ENCODE data around the gene PLPP4.

The PLPP4 gene

DNA sequence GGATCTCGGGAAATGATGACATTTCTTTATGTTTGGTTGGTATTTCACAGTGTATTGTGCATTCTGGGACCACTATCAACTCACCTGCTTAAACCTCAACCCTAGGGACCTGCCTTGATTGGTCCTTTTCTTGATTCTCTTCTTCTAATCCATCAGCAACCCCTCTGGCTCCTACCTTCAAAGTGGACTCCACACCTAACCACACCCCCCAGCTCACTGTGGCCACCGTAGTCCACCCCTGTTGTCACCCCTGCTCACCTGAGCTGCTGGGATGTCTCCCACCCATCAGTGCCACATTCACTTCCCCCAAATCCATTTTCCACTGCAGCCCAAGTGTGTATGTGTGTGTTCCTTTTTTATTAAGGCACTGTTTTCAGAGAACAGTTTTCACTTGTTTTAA, 145.0 kb downstream of the PLPP4 start:
- in situ Hi-C loops (cut with MboI; ENCODE audit: low pct_unique_long_range_greater_than_20kb, low sequenced_read_pairs, unreplicated experiment), result no loop called here
- no peak for DNase-seq (ENCODE audit: low spot score)

DNA sequence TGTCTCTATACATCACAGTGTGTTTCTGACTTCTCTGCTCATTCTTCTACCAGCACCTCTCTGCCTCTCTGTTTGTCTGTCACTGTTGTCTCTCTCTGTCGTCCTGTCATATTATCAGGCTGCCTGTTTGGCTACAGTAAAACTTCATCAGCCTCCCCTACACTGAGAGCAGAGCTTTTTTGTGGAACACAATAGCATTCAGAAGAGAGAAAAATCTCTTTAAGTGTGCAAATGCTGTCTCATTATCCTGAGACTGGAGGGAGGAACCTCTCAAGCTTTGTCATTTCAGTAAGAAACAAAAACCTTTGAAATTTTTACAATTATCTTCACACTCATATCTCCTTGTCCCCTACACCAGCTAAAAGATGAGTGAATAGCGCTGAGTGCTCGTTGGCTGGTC, 148.4 kb downstream of the PLPP4 start:
- TF ChIP-seq, protein P1, sequence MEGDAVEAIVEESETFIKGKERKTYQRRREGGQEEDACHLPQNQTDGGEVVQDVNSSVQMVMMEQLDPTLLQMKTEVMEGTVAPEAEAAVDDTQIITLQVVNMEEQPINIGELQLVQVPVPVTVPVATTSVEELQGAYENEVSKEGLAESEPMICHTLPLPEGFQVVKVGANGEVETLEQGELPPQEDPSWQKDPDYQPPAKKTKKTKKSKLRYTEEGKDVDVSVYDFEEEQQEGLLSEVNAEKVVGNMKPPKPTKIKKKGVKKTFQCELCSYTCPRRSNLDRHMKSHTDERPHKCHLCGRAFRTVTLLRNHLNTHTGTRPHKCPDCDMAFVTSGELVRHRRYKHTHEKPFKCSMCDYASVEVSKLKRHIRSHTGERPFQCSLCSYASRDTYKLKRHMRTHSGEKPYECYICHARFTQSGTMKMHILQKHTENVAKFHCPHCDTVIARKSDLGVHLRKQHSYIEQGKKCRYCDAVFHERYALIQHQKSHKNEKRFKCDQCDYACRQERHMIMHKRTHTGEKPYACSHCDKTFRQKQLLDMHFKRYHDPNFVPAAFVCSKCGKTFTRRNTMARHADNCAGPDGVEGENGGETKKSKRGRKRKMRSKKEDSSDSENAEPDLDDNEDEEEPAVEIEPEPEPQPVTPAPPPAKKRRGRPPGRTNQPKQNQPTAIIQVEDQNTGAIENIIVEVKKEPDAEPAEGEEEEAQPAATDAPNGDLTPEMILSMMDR (IDR thresholded peaks at IDR 0.05; ENCODE audit: extremely low read depth, insufficient read depth, missing control alignments), result no peak
- in situ Hi-C loops (cut with MboI; ENCODE audit: low pct_unique_long_range_greater_than_20kb, low sequenced_read_pairs, unreplicated experiment), result no loop called here
- DNase-seq (ENCODE audit: low spot score), result no peak

More for the DNA sequence above, 145.0 kb downstream of the PLPP4 start:
- TF ChIP-seq, protein P1 (IDR thresholded peaks at IDR 0.05; ENCODE audit: extremely low read depth, insufficient read depth, missing control alignments), result no peak

DNA sequence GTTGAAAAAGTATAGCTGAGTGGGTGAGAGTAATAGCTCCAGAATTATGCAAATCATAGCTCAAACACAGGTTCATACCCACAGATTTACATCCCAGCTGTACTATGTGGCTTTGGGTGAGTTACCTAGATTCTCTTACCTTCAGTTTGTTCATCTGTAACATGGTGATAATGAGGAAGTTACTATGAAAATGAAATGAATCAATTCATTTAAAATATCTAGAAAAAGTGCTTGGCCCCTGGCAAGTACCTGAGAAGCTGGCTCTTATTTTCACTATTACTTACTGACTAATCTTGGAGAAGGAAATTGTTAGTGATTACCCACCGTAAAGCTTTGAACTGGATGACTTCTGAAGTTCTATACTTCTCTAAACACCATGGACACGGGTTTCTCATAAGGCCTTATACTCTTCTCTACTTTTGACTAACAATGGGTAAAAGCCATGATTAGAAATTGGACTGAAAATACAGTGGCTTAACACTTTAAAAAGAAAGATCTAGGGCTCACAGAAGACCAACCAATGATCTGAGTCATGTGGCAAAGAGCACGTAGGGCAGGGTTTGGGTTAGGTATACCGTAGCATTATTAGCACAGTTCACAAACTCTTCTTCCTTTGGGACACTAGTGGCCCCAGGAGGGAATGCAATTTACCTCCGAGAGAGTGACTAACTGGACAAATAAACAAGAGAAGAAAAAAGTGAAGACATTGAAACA, 149.2 kb downstream of the PLPP4 start:
- DNase-seq (ENCODE audit: low spot score), result no peak
- TF ChIP-seq, protein P1 (IDR thresholded peaks at IDR 0.05; ENCODE audit: extremely low read depth, insufficient read depth, missing control alignments), result no peak
- in situ Hi-C loops (cut with MboI; ENCODE audit: low pct_unique_long_range_greater_than_20kb, low sequenced_read_pairs, unreplicated experiment), result no loop called here

DNA sequence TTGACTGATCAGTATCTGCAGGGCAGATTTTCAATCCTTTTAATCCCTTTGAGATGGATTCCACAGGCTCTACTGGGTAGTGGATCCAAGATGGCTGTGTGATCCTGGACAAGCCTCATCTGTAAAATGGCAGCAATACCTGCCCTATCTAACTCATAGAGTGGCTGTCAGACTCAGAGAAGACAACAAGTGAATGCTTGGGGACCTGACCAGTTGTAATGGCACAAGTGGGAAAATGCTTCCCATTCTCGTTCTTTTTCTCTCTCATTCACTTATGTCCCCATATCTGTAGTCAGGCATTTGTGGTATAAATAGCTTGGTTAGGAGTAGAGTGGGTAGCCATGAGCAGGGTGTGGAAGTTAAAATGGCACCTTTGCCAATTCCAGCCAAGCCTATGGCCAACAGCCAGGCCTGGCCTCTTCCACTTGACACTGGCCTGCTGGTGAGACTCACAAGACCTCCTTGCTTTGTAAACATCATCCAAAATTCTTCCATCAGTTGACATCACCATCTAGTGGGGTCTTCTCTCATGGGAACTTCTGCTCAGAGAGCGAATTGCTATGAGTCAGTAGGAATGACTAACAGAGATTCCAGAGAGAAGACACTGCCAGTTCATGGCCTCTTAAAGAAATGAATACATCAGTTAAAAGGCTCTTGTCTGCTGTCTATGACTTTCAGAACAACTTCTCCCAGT, 150.1 kb downstream of the PLPP4 start:
- TF ChIP-seq, protein P1 (IDR thresholded peaks at IDR 0.05; ENCODE audit: extremely low read depth, insufficient read depth, missing control alignments), result no peak
- in situ Hi-C loops (cut with MboI; ENCODE audit: low pct_unique_long_range_greater_than_20kb, low sequenced_read_pairs, unreplicated experiment), result no loop called here
- no peak for DNase-seq (ENCODE audit: low spot score)

DNA sequence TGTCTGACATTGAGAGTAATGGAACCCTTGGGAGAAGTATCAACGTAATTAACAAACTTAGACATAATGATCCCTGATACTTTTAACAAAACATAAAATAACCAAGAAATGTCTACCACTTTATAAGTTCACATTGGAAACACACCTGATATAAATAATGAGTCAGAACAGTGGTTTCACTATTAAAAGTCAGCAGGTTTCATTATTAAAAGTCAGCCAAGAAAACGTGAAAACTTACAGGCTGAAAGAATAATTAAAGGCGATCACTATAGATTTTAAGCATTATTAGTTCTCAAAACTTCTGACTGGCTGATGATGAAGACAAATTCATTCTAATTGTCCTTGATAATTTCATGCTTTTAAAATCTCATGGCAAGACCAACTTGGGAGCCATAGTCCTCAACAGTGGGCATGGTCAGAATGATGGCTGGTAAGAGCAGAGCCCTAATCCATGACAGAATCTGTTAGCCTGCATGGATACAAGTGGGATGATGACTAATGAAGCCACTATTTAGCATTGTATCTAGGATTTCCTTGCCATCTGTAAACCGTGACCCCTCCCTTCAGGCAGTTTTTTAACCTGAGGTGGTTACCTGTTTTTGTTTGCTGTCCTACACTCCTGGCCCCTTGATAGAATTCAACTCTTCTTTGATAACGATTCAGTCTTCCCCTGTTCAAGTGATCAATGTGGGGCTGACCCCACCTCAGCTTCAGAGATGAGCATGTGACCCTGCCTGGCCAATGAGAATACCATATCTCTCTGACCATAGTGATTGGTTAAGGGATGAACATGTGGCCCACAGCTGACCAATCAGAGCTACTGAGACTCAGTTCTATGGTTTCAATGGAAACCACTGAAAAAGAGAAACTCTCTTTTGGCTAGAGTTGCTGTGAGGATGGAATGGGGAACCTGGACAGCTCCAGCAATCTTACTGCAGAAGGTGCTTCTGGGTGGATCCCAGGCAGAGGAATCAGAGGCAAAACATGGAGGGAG, 151.0 kb downstream of the PLPP4 start:
- DNase-seq (ENCODE audit: low spot score), result no peak
- in situ Hi-C loops (cut with MboI; ENCODE audit: low pct_unique_long_range_greater_than_20kb, low sequenced_read_pairs, unreplicated experiment), result no loop called here
- TF ChIP-seq, protein P1 (IDR thresholded peaks at IDR 0.05; ENCODE audit: extremely low read depth, insufficient read depth, missing control alignments), result no peak

DNA sequence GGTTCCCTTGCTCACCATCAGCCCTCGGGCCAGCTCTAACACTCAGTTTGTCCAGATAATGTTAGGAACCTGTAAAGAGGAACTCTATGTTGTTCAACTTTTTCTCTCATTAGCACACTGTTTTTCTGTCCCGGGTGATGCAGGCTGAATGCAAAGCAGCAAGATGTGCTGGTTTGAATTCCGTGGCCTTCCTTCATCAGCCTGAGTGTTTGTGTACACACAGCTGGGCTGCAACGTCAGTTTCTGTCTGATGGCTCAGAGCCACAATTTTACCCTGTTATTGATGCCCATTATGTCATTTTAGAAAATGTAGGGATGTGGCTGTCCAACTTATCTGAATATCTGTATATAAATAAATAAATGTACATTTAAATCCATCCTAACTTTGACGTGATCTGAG, 152.0 kb downstream of the PLPP4 start:
- in situ Hi-C loops (cut with MboI; ENCODE audit: low pct_unique_long_range_greater_than_20kb, low sequenced_read_pairs, unreplicated experiment), result no loop called here
- TF ChIP-seq, protein P1 (IDR thresholded peaks at IDR 0.05; ENCODE audit: extremely low read depth, insufficient read depth, missing control alignments), result no peak
- DNase-seq (ENCODE audit: low spot score), result no peak

Data from GM13977 (cell line).